ENCODE measurements around the gene IGLON5.
A peak's percentile ranks its signal among the peaks of the same experiment; 100 is the strongest.

IGLON5 gene

GRCh38 chr19:51321799-51322198 lies 10.4 kb downstream of the IGLON5 start:
- no peak for TF ChIP-seq CTCF (IDR thresholded peaks at IDR 0.05; ENCODE audit: insufficient read depth, low read depth, low read length, missing control alignments)
- DNase-seq (ENCODE audit: low read depth) = no peak
- H3K4me3 ChIP-seq (ENCODE audit: low read length) = no peak overlapping the region

GRCh38 chr19:51323481-51324166 lies 12.2 kb downstream of the IGLON5 start:
- TF ChIP-seq CTCF (IDR thresholded peaks at IDR 0.05; ENCODE audit: insufficient read depth, low read depth, low read length, missing control alignments) = no peak
- H3K4me3 ChIP-seq (ENCODE audit: low read length) = no peak overlapping the region
- no peak for DNase-seq (ENCODE audit: low read depth)

- no peak for DNase-seq (ENCODE audit: low read depth)
- no peak overlapping the region for H3K4me3 ChIP-seq (ENCODE audit: low read length)
- no peak for TF ChIP-seq CTCF (IDR thresholded peaks at IDR 0.05; ENCODE audit: insufficient read depth, low read depth, low read length, missing control alignments)
Measured at GRCh38 chr19:51324167-51324481, 12.7 kb downstream of the IGLON5 start.

GRCh38 chr19:51325161-51325976 lies 13.9 kb downstream of the IGLON5 start:
- no peak overlapping the region for H3K4me3 ChIP-seq (ENCODE audit: low read length)
- DNase-seq (ENCODE audit: low read depth) = no peak
- TF ChIP-seq CTCF (IDR thresholded peaks at IDR 0.05; ENCODE audit: insufficient read depth, low read depth, low read length, missing control alignments) = no peak

- DNase-seq (ENCODE audit: low read depth) = no peak
- TF ChIP-seq CTCF (IDR thresholded peaks at IDR 0.05; ENCODE audit: insufficient read depth, low read depth, low read length, missing control alignments) = no peak
- H3K4me3 ChIP-seq (ENCODE audit: low read length) = no peak overlapping the region
Measured at GRCh38 chr19:51326216-51327065, 15.0 kb downstream of the IGLON5 start.

- peak overlapping the region; percentile 11 for H3K4me3 ChIP-seq (ENCODE audit: low read length)
- no peak for TF ChIP-seq CTCF (IDR thresholded peaks at IDR 0.05; ENCODE audit: insufficient read depth, low read depth, low read length, missing control alignments)
Measured at GRCh38 chr19:51327066-51328001, 15.9 kb downstream of the IGLON5 start.

More at GRCh38 chr19:51327066-51328001, 15.9 kb downstream of the IGLON5 start:
- peak; percentile 44 for DNase-seq (ENCODE audit: low read depth)
